K562 (cell line): ENCODE data around the gene PRKAG2. TPM values are rescaled to one million over a fixed set of nuclear protein-coding genes. Genes with fewer than 3 reads are reported as not detected.

Source experiments
- C11orf30 ChIP-seq: fragments of 450-650 bp; IDR thresholded peaks from 2 replicates; pipeline ENCODE4 v1.6.1; 2016; ENCODE audit warnings: low read depth, mild to moderate bottlenecking
- CEBPG ChIP-seq, 3 experiments: fragments of 200-800 bp in 1 of 3; sonication (Bioruptor generic) in 1 of 3; sonication (generic) in 1 of 3; formaldehyde crosslinking in 1 of 3; IDR thresholded peaks in 2 of 3; conservative IDR thresholded peaks in 1 of 3; 2 replicates each; pipeline versions ENCODE4 v1.6.1 to v1.8.0; 2016 to 2022; ENCODE audit warnings: missing compliant biosample characterization in 2 of 3, missing genetic modification characterization in 2 of 3, mild to moderate bottlenecking in 1 of 3, missing genetic modification reagents in 1 of 3
- CTCF ChIP-seq, 3 experiments: IDR thresholded peaks in 2 of 3; conservative IDR thresholded peaks in 1 of 3; 2 replicates each; pipeline ENCODE4 v1.5.1; 2011 to 2012; ENCODE audit warnings: low read length in 3 of 3, mild to moderate bottlenecking in 3 of 3, control low read depth in 2 of 3, improper control_type of control experiment in 1 of 3, inconsistent platforms in 1 of 3, low read depth in 1 of 3, mixed read lengths in 1 of 3, moderate library complexity in 1 of 3; ENCODE audit not compliant: insufficient read depth in 2 of 3
- DEAF1 ChIP-seq: fragments of 450-650 bp; formaldehyde crosslinking; IDR thresholded peaks from 2 replicates; pipeline ENCODE4 v1.4.0; 2020; ENCODE audit warnings: mild to moderate bottlenecking, moderate library complexity
- GMEB1 ChIP-seq: fragments of 250-450 bp; sonication (Bioruptor Pico); IDR thresholded peaks from 2 replicates; pipeline ENCODE4 v1.4.0; 2020; ENCODE audit warnings: mild to moderate bottlenecking
- HNRNPL ChIP-seq: fragments of 200-400 bp; formaldehyde crosslinking; IDR thresholded peaks from 2 replicates; pipeline ENCODE4 v1.6.1; 2017; ENCODE audit warnings: low read depth, mild to moderate bottlenecking, low read length
- HNRNPUL1 ChIP-seq: fragments of 200-400 bp; formaldehyde crosslinking; IDR thresholded peaks from 2 replicates; pipeline ENCODE4 v1.6.1; 2017; ENCODE audit warnings: low read length
- MITF ChIP-seq: IDR thresholded peaks from 2 replicates; pipeline ENCODE4 v1.6.1; 2014; ENCODE audit warnings: antibody characterized with exemption
- RBM14 ChIP-seq: fragments of 200-400 bp; formaldehyde crosslinking; IDR thresholded peaks from 2 replicates; pipeline ENCODE4 v1.6.1; 2018; ENCODE audit warnings: low read depth, mild to moderate bottlenecking, low read length, moderate library complexity, borderline replicate concordance; ENCODE audit not compliant: insufficient read depth
- SNRNP70 ChIP-seq: fragments of 200-400 bp; formaldehyde crosslinking; optimal IDR thresholded peaks from 2 replicates; pipeline ENCODE3; 2017; ENCODE audit warnings: low read depth, low read length
- TRIM25 ChIP-seq: fragments of 450-650 bp; IDR thresholded peaks from 2 replicates; pipeline ENCODE4 v1.7.0; 2016; ENCODE audit warnings: borderline replicate concordance
- ZNF395 ChIP-seq: fragments of 200-800 bp; sonication (Bioruptor generic); IDR thresholded peaks from 2 replicates; pipeline ENCODE4 v1.6.1; 2017; ENCODE audit warnings: missing genetic modification characterization, missing compliant biosample characterization
- ZNF436 ChIP-seq: fragments of 250-450, 450-650 bp; sonication (Bioruptor Pico); formaldehyde crosslinking; IDR thresholded peaks from 2 replicates; pipeline ENCODE4 v1.7.0; 2020; ENCODE audit warnings: mild to moderate bottlenecking
- ZNF695 ChIP-seq: fragments of 450-650 bp; formaldehyde crosslinking; IDR thresholded peaks from 2 replicates; pipeline ENCODE4 v1.4.0; 2020; ENCODE audit warnings: mild to moderate bottlenecking, moderate library complexity
- polyA plus RNA-seq, 8 experiments: library from polyadenylated mRNA; depleted of rRNA in 4 of 8; stranded (reverse) in 5 of 8; unstranded in 3 of 8; fragments of >200 nt; fragmentation: Nextera tagmentation in 2 of 8; fragmentation: Illumina TruSeq in 1 of 8; extraction: Ambion mirVana in 2 of 8; extraction: Trizol in 1 of 8; gene quantifications; 2 replicates each; pipeline versions ENCODE4 v1.2.1 to v1.2.3, GENCODE V29; 2011 to 2014; ENCODE audit warnings: inconsistent platforms in 1 of 8, missing spikeins in 1 of 8
- total RNA-seq, 7 experiments: library from RNA; depleted of rRNA in 6 of 7; stranded (reverse); fragments of >200 nt in 6 of 7; fragmentation: Illumina TruSeq in 2 of 7; extraction: Trizol in 2 of 7; gene quantifications; 2 replicates each; pipeline versions ENCODE4 v1.2.1 to v1.2.3, GENCODE V29; 2011 to 2021; ENCODE audit warnings: low replicate concordance in 1 of 7
- TF ChIP-seq, protein P1 (sequence below): fragments of 450-650 bp; IDR thresholded peaks from 2 replicates; pipeline ENCODE4 v1.6.1; 2016; ENCODE audit warnings: low read depth, mild to moderate bottlenecking, moderate library complexity

PRKAG2 gene
- total and polyA plus RNA-seq, 9 of the 15 experiments (the other 6 are each of a cell fraction or from before 2014, with no cell fraction given): 0.99 to 5.6 (median 3.3) TPM

- no peak for TF ChIP-seq TRIM25
- TF ChIP-seq RBM14: no peak
- TF ChIP-seq ZNF436: no peak
- peak; percentile 97 for TF ChIP-seq C11orf30
- peak; percentile 91 for TF ChIP-seq ZNF395
- no peak for TF ChIP-seq HNRNPUL1
- no peak for TF ChIP-seq SNRNP70
- TF ChIP-seq DEAF1 (CRISPR knock-in tag): no peak
- TF ChIP-seq ZNF695: no peak
- TF ChIP-seq CTCF (IDR thresholded peaks at IDR 0.05 in 2 of 3, conservative IDR thresholded peaks at IDR 0.05 in 1 of 3; ENCODE audit: insufficient read depth in 2 of 3, low read depth in 1 of 3, low read length in 3 of 3): no peak
- TF ChIP-seq HNRNPL: no peak
- peak; percentile 54 for TF ChIP-seq GMEB1 (CRISPR knock-in tag)
- TF ChIP-seq, protein P1, sequence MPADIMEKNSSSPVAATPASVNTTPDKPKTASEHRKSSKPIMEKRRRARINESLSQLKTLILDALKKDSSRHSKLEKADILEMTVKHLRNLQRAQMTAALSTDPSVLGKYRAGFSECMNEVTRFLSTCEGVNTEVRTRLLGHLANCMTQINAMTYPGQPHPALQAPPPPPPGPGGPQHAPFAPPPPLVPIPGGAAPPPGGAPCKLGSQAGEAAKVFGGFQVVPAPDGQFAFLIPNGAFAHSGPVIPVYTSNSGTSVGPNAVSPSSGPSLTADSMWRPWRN: 0 out of 2 replicates have a peak, but pooled peaks have one; percentile 36
- no peak; the same call in 1 of the 2 replicates for TF ChIP-seq CEBPG (CRISPR knock-in tag; IDR thresholded peaks at IDR 0.05)
- no peak; a peak in 1 of 4 replicates for TF ChIP-seq CEBPG (tag; conservative IDR thresholded peaks at IDR 0.05 in 1 of 2, IDR thresholded peaks at IDR 0.05 in 1 of 2)
- TF ChIP-seq MITF: no peak
Observed at GRCh38 chr7:151519765-151520418, 357.0 kb downstream of the PRKAG2 start, which contains the start of gene RHEB (continued).
